Stimulated activated CD4-positive, alpha-beta T cell treated with anti-CD3 and anti-CD28 coated beads, Interleukin-4, amount 100 ng/mL, for 4 hours (primary cell): Measurements from ENCODE around the gene RPL10A.

Source experiments
- DNase-seq, 2 experiments: peaks; one replicate each; pipeline ENCODE4 v3.0.0-alpha.2; 2020

Gene RPL10A

DNA sequence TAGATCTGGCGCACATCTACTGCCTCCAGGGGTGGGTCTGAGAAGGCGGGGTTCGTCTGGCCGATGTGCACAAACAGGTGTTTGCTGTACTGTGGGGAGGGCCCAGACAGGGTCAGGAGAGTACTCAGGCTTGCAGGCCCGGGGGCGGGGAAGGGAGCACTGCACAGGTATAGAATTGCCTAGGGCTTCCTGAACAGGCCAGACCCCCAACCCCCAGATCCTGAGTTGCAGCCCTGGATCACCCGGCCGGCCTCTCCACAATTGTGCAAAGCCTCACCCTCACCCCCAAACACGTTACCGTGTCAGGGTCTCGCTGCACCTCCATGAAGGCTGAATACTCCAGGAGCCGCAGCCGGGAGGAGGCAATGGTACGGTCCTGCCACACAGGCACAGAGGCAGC lies 7.8 kb downstream of the RPL10A start:
- DNase-seq, result no peak

DNA sequence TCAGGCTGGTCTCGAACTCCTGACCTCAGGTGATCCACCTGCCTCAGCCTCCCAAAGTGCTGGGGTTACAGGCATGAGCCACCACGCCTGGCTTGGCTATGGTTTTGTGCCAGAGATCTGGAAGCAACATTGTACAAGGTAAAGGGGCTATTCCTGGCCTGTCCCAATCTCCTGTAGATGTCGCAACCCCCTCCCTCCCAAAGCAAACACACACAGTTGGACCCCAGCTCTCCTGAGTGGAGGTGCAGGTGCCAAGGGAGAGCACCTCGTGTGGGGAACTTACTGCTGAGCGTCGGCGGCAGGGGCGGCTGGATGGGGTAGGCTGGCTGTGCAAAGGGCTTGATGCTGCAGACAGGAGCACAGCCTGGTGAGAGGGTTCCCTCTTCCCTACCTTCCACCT lies 8.8 kb downstream of the RPL10A start:
- no peak for DNase-seq

DNA sequence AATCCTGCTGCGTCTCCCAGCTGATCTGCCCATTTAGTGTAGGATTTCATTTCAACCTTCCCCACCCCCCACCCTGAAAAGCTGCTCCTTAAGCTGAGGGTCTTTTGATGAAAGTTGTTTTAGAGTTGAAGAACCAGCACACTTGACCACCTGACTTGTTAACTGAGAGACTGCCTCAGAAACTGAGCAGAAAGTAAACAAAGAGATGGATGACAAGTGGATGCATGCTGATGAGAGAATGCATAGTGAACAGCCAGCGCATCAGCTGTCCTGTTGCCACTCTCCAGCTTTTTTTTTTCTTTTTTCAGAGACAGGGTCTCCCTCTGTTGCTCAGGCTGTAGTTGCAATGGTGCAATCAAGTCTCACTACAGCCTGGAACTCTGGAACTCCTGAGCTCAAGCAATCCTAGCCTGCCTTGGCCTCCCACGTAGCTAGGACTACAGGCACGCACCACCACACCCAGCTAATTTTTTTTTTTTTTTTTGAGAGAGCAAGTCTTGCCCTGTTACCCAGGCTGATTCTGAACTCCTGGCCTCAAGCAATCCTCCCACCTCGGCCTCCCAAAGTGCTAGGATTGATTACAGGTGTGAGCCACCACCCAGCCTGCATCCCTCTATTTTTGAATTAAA lies 9.5 kb downstream of the RPL10A start:
- no peak for DNase-seq

- no peak for DNase-seq
Measured at GRCh38 chr6:35478259-35478658, 10.1 kb downstream of the RPL10A start.

GRCh38 chr6:35480176-35480575 lies 12.0 kb downstream of the RPL10A start:
- no peak for DNase-seq

GRCh38 chr6:35481226-35481625 lies 13.0 kb downstream of the RPL10A start:
- DNase-seq, result no peak

DNA sequence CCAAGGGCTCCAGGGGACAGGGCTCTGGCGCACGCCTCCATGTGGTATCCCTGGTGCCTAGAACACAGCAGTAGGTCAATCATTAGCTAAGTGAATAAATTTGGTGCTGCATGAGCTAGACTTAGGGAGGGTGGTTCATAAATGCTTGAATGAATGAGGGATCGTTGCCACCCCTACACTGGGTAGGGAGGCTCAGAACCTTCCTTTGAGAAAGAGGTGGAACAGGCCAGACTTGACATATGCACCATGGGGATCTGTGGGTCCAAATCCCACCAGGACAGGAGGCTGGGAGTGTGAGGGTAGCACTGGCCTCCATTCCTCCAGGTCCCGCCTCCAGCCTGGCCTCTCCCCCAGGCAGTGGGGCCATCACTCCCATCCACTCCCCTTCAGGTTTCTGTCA lies 14.9 kb downstream of the RPL10A start:
- no peak for DNase-seq

DNA sequence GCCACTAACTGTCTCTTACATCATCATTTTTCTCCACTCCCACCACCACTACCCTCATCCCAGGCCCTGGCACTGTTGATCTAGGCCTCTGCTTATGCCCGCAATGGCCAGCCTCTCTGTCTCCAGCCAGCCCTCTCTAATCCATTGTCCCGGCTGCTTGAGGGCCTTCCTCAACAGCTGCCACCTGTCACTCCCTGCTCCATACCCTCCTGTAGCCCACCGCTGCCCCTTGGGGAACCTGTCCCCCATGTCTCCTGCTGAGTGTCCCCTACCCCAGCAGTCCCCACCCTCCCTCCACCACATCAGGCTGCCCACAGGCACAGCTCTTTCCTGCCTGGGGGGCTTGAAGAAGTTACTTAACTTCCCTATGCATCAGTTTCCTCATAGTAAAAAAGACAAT lies 15.3 kb downstream of the RPL10A start:
- DNase-seq, result no peak

DNA sequence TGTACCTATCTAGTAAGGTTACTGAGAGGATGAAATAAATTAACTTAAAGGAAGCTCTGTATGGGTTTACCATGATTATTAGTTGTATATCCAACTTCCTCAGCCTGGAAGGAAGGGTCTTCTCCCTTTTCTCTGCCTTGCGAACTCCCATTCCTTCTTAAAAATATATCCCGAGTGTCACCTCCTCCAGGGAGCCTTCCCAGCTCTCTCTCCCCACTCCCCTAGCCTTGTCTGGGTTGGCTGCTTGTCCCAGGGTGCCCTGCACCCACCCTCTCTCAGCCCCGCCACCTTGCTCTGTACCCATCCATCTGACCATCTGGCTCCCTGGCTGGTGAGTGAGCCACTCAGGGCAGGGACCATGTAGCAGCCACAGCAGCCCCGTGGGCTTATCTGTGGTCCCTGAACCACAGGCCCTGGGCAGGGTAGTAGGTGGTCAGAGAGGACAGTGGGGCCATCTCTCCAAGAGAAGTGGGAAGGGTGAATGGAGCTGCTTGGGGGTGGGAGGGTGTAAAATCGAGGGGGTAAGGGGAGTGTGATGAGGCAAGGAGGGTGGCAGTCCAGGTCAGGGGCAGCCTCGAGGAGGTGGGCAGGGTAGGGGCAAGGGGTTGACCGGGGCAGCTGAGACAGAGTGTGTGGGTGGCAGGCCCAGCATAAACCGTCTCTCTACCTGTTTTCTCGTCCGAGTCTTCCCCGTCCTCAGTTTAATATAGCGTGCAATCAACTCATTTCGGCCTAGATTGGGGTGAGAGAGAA lies 15.9 kb downstream of the RPL10A start:
- DNase-seq, result no peak

- DNase-seq, result no peak
Measured at GRCh38 chr6:35484921-35485392, 16.8 kb downstream of the RPL10A start.

DNA sequence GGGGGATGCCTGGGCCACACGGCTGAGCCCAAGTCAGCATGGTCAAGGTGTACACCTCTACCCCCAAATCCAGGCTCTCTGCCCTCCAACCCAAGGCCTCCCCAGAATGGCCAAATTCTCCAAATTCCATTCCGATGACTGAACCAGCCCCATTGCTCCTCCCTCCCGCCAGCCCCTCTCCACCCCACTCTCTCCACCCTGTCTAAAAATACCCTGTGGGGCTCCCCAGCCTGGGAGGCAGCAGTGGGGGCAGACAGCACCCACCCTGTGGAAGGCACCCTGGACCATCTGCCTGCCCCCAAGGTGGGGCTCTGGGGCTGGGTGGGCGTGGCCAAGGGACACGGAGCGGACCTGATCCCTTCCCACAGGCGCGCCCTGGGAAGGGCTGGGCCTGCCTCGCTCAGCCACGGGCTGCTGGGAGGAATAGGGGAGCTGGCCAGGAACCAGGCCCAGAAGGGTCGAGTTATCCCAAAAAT lies 17.2 kb downstream of the RPL10A start:
- no peak for DNase-seq

DNA sequence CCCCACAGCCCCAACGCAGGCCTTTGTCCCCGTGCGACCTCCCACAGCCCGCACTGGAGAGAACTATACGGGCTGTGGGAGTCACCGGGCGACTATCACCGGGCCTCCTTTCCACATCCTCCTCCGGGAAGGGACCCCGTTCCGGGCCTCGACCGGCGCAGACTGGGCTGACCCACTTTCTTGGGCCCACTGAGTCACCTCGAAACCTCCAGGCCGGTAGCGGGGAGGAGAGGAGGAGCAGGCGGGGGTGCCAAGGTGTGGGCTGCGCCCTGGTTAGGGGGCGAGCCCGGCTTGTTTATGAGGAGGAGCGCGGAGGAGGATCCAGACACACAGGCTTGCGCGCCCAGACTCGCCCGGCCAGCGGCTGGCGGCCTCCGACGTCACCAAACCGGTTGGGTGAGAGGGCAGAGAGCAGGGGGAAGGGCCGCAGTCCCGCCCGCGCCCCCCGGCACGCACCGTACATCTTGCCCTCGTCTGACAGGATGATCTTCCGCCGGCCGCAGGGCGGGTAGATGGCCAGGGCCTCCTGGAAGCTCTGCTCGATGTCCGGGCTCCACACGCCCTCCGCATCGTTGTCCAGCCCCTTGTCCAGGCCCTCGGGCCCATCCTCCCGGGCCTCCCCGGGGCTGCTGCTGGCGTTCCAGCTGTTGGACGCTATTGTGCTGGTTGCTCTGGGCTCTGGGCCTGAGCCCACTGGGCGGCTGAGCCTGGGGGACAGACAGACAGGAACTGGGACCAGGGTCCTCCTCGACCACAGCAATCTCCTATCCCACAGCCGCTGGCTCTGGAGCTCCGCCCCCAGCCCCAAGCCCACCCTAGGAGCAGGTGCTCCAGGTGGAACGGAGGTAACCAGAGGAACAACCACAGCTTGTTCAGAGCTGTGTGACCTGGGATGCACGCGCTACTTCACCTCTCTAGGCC lies 18.1 kb downstream of the RPL10A start:
- DNase-seq, result no peak

- no peak for DNase-seq
Measured at GRCh38 chr6:35487658-35488516, 19.7 kb downstream of the RPL10A start.

GRCh38 chr6:35488517-35488862 lies 20.3 kb downstream of the RPL10A start:
- no peak for DNase-seq

- DNase-seq, result no peak
Measured at GRCh38 chr6:35489066-35489465, 20.9 kb downstream of the RPL10A start.

DNA sequence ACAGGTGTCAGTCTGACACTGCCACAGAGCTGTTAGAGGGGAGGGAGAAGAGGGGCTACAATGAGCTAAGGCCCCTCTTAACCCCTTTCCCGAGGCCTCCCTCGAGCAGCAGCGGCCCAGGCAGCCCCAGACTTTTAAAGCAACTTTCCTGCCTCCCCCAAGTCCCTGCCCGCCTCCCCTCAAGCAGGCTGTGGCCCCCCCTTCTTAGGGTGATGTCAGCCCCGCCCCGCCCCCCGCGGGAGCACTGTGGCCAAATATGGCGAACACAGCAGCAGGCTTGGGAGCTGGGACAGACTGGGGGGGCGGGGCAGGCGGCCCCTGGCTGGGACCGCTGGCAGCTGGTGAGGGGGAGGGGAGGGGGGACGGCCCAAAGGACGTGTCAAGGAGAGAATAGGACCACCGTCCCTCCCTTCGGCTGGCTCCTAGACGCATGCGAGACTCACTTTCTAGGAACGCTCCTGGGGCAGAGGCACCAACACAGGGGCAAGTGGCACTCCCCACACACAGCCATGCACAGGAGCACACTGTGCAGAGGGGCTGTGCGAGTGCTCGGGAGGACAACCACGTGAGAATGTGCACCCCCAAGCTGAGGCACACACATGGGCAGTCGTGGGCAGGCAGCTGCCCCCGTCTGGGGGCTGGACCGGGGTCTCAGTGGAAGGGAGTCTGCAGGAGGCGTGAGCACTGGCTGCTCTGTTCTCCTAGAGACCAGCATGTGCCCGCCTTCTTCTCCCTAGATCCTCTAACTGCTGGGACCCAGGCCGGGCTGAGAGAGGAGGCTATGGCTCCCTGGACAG lies 22.0 kb downstream of the RPL10A start:
- DNase-seq, result no peak

- no peak for DNase-seq
Measured at GRCh38 chr6:35490821-35491557, 22.8 kb downstream of the RPL10A start.

- DNase-seq, result no peak
Measured at GRCh38 chr6:35491558-35492257, 23.5 kb downstream of the RPL10A start.

GRCh38 chr6:35492258-35492973 lies 24.2 kb downstream of the RPL10A start:
- DNase-seq, result no peak

DNA sequence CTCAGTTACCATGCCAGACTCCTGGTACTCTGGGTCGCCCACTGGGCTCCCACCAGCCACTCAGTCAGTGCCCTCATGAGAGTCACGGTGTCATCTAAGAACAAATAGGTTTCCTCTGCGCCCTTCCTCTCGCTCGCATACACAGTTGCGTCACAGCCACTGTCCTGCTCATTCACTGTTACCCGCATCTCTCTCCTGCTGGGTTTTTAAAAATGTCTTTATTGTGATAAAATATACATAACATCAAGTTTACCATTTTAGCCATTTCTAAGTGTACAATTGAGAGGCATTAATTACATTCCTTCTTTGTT lies 24.7 kb downstream of the RPL10A start:
- no peak for DNase-seq
